CD8-positive, alpha-beta memory T cell (primary cell): ENCODE data around the gene NEK11. TPM values are rescaled to one million over a fixed set of nuclear protein-coding genes. Genes with fewer than 3 reads are reported as not detected.

Experiments
- CTCF ChIA-PET: fragments of 350-600 bp; sonication (Branson Sonifier 250); formaldehyde crosslinking; loops from one replicate; lab custom pipeline; 2021; ENCODE audit warnings: antibody characterized with exemption; lab: Charles Lee
- POLR2A ChIA-PET: fragments of 350-600 bp; sonication (Branson Sonifier 250); formaldehyde crosslinking; loops from one replicate; lab custom pipeline; 2021; ENCODE audit warnings: antibody characterized with exemption; lab: Charles Lee
- DNase-seq, 5 donors: peaks; one replicate each; pipeline versions ENCODE4 v3.0.0 to v3.0.0-alpha.2; 2020 to 2022; ENCODE audit warnings: mixed read lengths in 1 of 5
- H3K27ac ChIP-seq: one replicate; pipeline ENCODE4 v1.7.0; 2013; ENCODE audit warnings: low read depth, mild to moderate bottlenecking, low read length, moderate library complexity
- H3K27me3 ChIP-seq: 2 replicates; pipeline ENCODE4 v1.7.0; 2013; ENCODE audit warnings: low read length, mild to moderate bottlenecking; ENCODE audit not compliant: insufficient read depth, poor library complexity, severe bottlenecking
- H3K36me3 ChIP-seq: 2 replicates; pipeline ENCODE4 v1.7.0; 2013; ENCODE audit warnings: mild to moderate bottlenecking, low read length, moderate library complexity; ENCODE audit not compliant: insufficient read depth
- H3K4me1 ChIP-seq: 2 replicates; pipeline ENCODE4 v1.7.0; 2013; ENCODE audit warnings: mild to moderate bottlenecking, low read length, moderate library complexity; ENCODE audit not compliant: insufficient read depth
- H3K4me3 ChIP-seq: 2 replicates; pipeline ENCODE4 v1.7.0; 2013; ENCODE audit warnings: mild to moderate bottlenecking, low read length
- H3K9me3 ChIP-seq: 2 replicates; pipeline ENCODE4 v1.7.0; 2013; ENCODE audit warnings: mild to moderate bottlenecking, low read length
- H3K27ac Mint-ChIP-seq, 8 donors: one replicate each; pipeline ENCODE4 v1.8.0; 2020 to 2021; ENCODE audit warnings: mixed read lengths in 8 of 8, mild to moderate bottlenecking in 6 of 8, inconsistent platforms in 3 of 8, moderate library complexity in 3 of 8
- H3K27me3 Mint-ChIP-seq, 2 donors: one replicate each; pipeline ENCODE4 v1.8.0; 2020 to 2021; ENCODE audit warnings: mixed read lengths in 2 of 2, mild to moderate bottlenecking in 1 of 2, moderate library complexity in 1 of 2
- H3K36me3 Mint-ChIP-seq, 3 donors: one replicate each; pipeline ENCODE4 v1.8.0; 2020 to 2021; ENCODE audit warnings: mixed read lengths in 3 of 3, inconsistent platforms in 1 of 3, mild to moderate bottlenecking in 1 of 3
- H3K4me1 Mint-ChIP-seq, 3 donors: one replicate each; pipeline ENCODE4 v1.8.0; 2020 to 2021; ENCODE audit warnings: mixed read lengths in 3 of 3, inconsistent platforms in 1 of 3, mild to moderate bottlenecking in 1 of 3
- H3K4me3 Mint-ChIP-seq, 7 donors: one replicate each; pipeline ENCODE4 v1.8.0; 2020 to 2021; ENCODE audit warnings: mixed read lengths in 7 of 7, mild to moderate bottlenecking in 6 of 7, moderate library complexity in 4 of 7, inconsistent platforms in 2 of 7
- H3K9me3 Mint-ChIP-seq, 5 donors: one replicate each; pipeline ENCODE4 v1.8.0; 2020 to 2022; ENCODE audit warnings: mixed read lengths in 5 of 5, mild to moderate bottlenecking in 3 of 5, moderate library complexity in 2 of 5, inconsistent platforms in 1 of 5
- polyA plus RNA-seq: library from polyadenylated mRNA; unstranded; fragments of 300-500 nt; fragmentation: Illumina TruSeq; gene quantifications from one replicate; pipeline ENCODE4 v1.2.3, GENCODE V29; 2021
- total RNA-seq, 2 experiments: library from RNA; stranded (reverse); gene quantifications; one replicate each; pipeline ENCODE4 v1.2.3, GENCODE V29; 2021

NEK11 gene
- total and polyA plus RNA-seq, 3 experiments from 2014 or later = 1.4 to 2.8 (median 2.4) TPM

DNA sequence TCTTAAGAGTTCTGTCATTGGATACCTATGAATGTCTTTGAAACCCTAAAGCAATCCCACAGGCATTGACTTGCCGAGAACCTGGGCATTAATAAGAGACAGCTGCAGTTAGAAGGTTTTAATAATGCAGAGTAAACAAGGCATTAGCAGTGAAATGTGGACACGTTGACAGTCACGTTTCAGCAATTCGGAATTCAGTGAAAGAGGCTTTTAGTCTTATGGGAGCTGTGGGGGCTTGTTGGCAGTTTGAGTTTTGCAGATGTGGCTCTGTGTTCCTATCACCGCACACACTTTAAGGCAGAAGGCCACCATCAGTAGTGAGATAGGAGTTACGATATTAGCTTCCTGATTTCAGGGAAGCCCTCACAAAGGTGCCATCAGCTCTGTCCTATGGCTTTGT is 209.7 kb downstream of the NEK11 start:
- Histone ChIP-seq H3K4me1 (no peaks in the 10 kb centered on the region), H3K27ac (no peak overlapping the region), H3K9me3 (no peaks in the 10 kb centered on the region), H3K36me3 (no peaks in the 10 kb centered on the region), H3K27me3 (no peaks in the 10 kb centered on the region), H3K4me3 (no peak overlapping the region)
- Mint-ChIP-seq H3K9me3 (peaks cover 0 to 2% (median 0%) of the 10 kb centered on the region in 5 donors), H3K27me3 (no peaks in the 10 kb centered on the region), H3K27ac (no peak overlapping the region), H3K36me3 (no peaks in the 10 kb centered on the region), H3K4me3 (no peak overlapping the region), H3K4me1 (no peaks in the 10 kb centered on the region)
- POLR2A ChIA-PET = no interaction called here
- CTCF ChIA-PET = no interaction called here
- no peak for DNase-seq

GRCh38 chr3:131238496-131238895 is 211.8 kb downstream of the NEK11 start:
- no peak for DNase-seq
- H3K9me3 Mint-ChIP-seq = peaks cover 0 to 2% (median 0%) of the 10 kb centered on the region in 5 donors
- ChIA-PET POLR2A (no interaction called here), CTCF (interaction anchor here (1.4 kb wide), 1 partner anchor 12 kb away, joined by 3 read pairs; no protein-coding TSS in a partner anchor)
- H3K27me3 Mint-ChIP-seq = no peaks in the 10 kb centered on the region
- H3K4me1 Mint-ChIP-seq = no peaks in the 10 kb centered on the region
- Histone ChIP-seq H3K27ac (no peak overlapping the region), H3K27me3 (no peaks in the 10 kb centered on the region), H3K36me3 (no peaks in the 10 kb centered on the region), H3K4me3 (no peak overlapping the region), H3K4me1 (no peaks in the 10 kb centered on the region), H3K9me3 (no peaks in the 10 kb centered on the region)
- H3K36me3 Mint-ChIP-seq = no peaks in the 10 kb centered on the region
- no peak overlapping the region for H3K4me3 Mint-ChIP-seq
- H3K27ac Mint-ChIP-seq = peak overlapping the region in 1 of 8 donors; percentile 2

GRCh38 chr3:131239267-131239666 is 212.6 kb downstream of the NEK11 start:
- POLR2A ChIA-PET = no interaction called here

DNA sequence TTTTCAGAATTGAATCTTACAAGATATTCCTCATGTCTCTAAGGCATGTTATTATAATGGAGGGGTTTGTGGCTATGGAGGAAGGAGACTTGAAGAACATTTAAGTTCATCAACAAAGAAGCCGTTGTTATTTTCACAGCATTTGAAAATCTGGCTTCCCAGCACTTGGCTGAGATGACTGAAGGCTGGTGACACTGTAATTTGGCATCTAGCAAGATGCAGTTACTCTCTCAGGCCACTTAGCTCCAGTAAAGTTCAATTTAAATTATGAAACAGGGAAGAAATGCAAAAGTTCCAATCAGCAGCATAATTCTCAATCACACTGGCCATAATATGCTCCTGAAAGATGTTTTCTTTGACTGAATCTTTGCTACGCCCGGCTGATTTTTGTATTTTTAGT is 215.5 kb downstream of the NEK11 start:
- Histone ChIP-seq H3K4me3 (no peak overlapping the region), H3K27me3 (no peaks in the 10 kb centered on the region), H3K4me1 (no peaks in the 10 kb centered on the region), H3K36me3 (no peaks in the 10 kb centered on the region), H3K27ac (no peak overlapping the region), H3K9me3 (no peaks in the 10 kb centered on the region)
- ChIA-PET POLR2A (no interaction called here), CTCF (no interaction called here)
- DNase-seq = no peak
- no peaks in the 10 kb centered on the region for H3K36me3 Mint-ChIP-seq
- H3K4me3 Mint-ChIP-seq = no peak overlapping the region
- peaks cover 0 to 2% (median 0%) of the 10 kb centered on the region in 5 donors for H3K9me3 Mint-ChIP-seq
- no peaks in the 10 kb centered on the region for H3K4me1 Mint-ChIP-seq
- H3K27me3 Mint-ChIP-seq = peaks cover 3 to 4% of the 10 kb centered on the region in 2 donors
- no peak overlapping the region for H3K27ac Mint-ChIP-seq

More at GRCh38 chr3:131239267-131239666, 212.6 kb downstream of the NEK11 start:
- DNase-seq = no peak
- Histone ChIP-seq H3K27ac (no peak overlapping the region), H3K9me3 (no peaks in the 10 kb centered on the region), H3K27me3 (no peaks in the 10 kb centered on the region), H3K36me3 (no peaks in the 10 kb centered on the region), H3K4me3 (no peak overlapping the region), H3K4me1 (no peaks in the 10 kb centered on the region)
- H3K36me3 Mint-ChIP-seq = no peaks in the 10 kb centered on the region
- H3K27ac Mint-ChIP-seq = no peak overlapping the region
- no peaks in the 10 kb centered on the region for H3K4me1 Mint-ChIP-seq
- peaks cover 0 to 2% (median 0%) of the 10 kb centered on the region in 5 donors for H3K9me3 Mint-ChIP-seq
- H3K4me3 Mint-ChIP-seq = no peak overlapping the region
- CTCF ChIA-PET = no interaction called here
- no peaks in the 10 kb centered on the region for H3K27me3 Mint-ChIP-seq

GRCh38 chr3:131250466-131250865 is 223.8 kb downstream of the NEK11 start:
- Mint-ChIP-seq H3K36me3 (no peaks in the 10 kb centered on the region), H3K9me3 (peaks cover 3 to 18% (median 10%) of the 10 kb centered on the region in 5 donors), H3K4me1 (no peaks in the 10 kb centered on the region), H3K27me3 (peaks cover 6 to 22% of the 10 kb centered on the region in 2 donors), H3K27ac (no peak overlapping the region), H3K4me3 (no peak overlapping the region)
- DNase-seq = no peak
- Histone ChIP-seq H3K4me1 (no peaks in the 10 kb centered on the region), H3K27me3 (no peaks in the 10 kb centered on the region), H3K4me3 (no peak overlapping the region), H3K27ac (no peak overlapping the region), H3K9me3 (no peaks in the 10 kb centered on the region), H3K36me3 (no peaks in the 10 kb centered on the region)
- ChIA-PET CTCF (no interaction called here), POLR2A (no interaction called here)

DNA sequence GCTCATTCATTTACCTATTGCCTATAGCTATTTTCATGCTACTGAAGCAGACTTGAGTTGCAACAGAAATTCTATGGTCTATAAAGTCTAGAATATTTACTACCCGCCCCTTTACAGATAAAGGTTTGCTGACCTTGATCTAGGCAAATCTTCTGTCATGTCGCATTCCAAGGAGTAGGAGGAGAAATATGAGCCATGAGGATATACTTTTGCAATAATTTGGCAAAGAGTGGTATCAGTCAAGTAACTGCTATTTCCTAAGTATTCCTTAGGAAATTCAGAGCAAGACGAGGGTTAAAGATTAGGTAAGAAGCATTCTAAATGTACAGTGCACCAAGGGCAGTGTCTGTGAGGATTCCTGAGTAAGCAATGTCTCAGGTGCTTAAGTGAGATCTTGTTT is 233.8 kb downstream of the NEK11 start:
- no peak overlapping the region for H3K4me3 ChIP-seq
- no peak for DNase-seq
- peaks cover 0 to 4% of the 10 kb centered on the region in 2 donors for H3K27me3 Mint-ChIP-seq
- ChIA-PET CTCF (no interaction called here), POLR2A (no interaction called here)
- no peak overlapping the region for H3K27ac Mint-ChIP-seq
- no peaks in the 10 kb centered on the region for H3K36me3 Mint-ChIP-seq
- H3K4me3 Mint-ChIP-seq = no peak overlapping the region
- H3K4me1 ChIP-seq = no peaks in the 10 kb centered on the region
- no peak overlapping the region for H3K27ac ChIP-seq
- H3K27me3 ChIP-seq = no peaks in the 10 kb centered on the region
- no peaks in the 10 kb centered on the region for H3K4me1 Mint-ChIP-seq
- H3K36me3 ChIP-seq = no peaks in the 10 kb centered on the region
- peaks cover 0 to 14% (median 4%) of the 10 kb centered on the region in 5 donors for H3K9me3 Mint-ChIP-seq
- H3K9me3 ChIP-seq = no peaks in the 10 kb centered on the region

- CTCF ChIA-PET = no interaction called here
- Mint-ChIP-seq H3K9me3 (peaks cover 0 to 16% (median 4%) of the 10 kb centered on the region in 5 donors), H3K27me3 (peaks cover 0 to 4% of the 10 kb centered on the region in 2 donors), H3K36me3 (no peaks in the 10 kb centered on the region), H3K4me3 (no peak overlapping the region), H3K27ac (no peak overlapping the region), H3K4me1 (no peaks in the 10 kb centered on the region)
- Histone ChIP-seq H3K4me3 (no peak overlapping the region), H3K9me3 (no peaks in the 10 kb centered on the region), H3K4me1 (no peaks in the 10 kb centered on the region), H3K27ac (no peak overlapping the region), H3K36me3 (no peaks in the 10 kb centered on the region), H3K27me3 (no peaks in the 10 kb centered on the region)
- DNase-seq = no peak
- POLR2A ChIA-PET = no interaction called here
Observed at GRCh38 chr3:131261104-131261503, 234.4 kb downstream of the NEK11 start.

DNA sequence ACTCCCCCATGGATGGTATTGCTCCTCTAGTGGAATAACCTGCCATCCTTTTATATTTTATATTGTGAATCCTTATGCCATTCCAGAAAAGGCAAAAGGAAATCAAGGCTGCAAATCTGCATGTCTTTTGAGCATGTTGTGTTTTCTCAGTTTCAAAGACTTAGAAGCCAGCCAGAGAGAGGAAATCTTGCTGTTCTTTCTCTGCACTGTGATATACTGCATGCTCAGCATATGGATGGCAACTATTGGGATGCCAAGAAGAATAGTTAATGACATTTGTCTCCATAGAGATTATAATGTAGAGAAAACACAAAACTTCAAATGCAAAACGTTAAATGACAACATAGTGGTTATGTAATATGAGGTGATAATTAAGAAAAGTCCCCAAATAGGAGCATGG is 248.9 kb downstream of the NEK11 start:
- ChIA-PET CTCF (no interaction called here), POLR2A (no interaction called here)
- Histone ChIP-seq H3K9me3 (no peaks in the 10 kb centered on the region), H3K4me3 (no peak overlapping the region), H3K4me1 (no peaks in the 10 kb centered on the region), H3K27me3 (peaks cover 4% of the 10 kb centered on the region), H3K36me3 (no peaks in the 10 kb centered on the region), H3K27ac (no peak overlapping the region)
- Mint-ChIP-seq H3K4me3 (no peak overlapping the region), H3K36me3 (no peaks in the 10 kb centered on the region), H3K4me1 (no peaks in the 10 kb centered on the region), H3K27me3 (no peaks in the 10 kb centered on the region), H3K27ac (no peak overlapping the region), H3K9me3 (no peaks in the 10 kb centered on the region)
- no peak for DNase-seq
